GM19025 (cell line): ENCODE measurements around the gene REP15.
A peak's percentile ranks its signal among the peaks of the same experiment; 100 is the strongest.
"Not testable (repeated sequence)": the region's sequence is repeated elsewhere in the genome, so short reads cannot be mapped to it uniquely, and the experiment has no call there.

ENCODE experiments used
- ATAC-seq: cut with Tn5 transposase; IDR thresholded peaks from one replicate; pipeline ENCODE4 v1.9.1; 2021; ENCODE audit warnings: mild to moderate bottlenecking, low read depth, moderate library complexity; ENCODE audit not compliant: unreplicated experiment

The REP15 gene

GRCh38 chr12:27695556-27696292 is 523 bp upstream of the REP15 start:
- ATAC-seq = no peak

GRCh38 chr12:27696864-27697564 is 767 bp downstream of the REP15 start:
- ATAC-seq = no peak

DNA sequence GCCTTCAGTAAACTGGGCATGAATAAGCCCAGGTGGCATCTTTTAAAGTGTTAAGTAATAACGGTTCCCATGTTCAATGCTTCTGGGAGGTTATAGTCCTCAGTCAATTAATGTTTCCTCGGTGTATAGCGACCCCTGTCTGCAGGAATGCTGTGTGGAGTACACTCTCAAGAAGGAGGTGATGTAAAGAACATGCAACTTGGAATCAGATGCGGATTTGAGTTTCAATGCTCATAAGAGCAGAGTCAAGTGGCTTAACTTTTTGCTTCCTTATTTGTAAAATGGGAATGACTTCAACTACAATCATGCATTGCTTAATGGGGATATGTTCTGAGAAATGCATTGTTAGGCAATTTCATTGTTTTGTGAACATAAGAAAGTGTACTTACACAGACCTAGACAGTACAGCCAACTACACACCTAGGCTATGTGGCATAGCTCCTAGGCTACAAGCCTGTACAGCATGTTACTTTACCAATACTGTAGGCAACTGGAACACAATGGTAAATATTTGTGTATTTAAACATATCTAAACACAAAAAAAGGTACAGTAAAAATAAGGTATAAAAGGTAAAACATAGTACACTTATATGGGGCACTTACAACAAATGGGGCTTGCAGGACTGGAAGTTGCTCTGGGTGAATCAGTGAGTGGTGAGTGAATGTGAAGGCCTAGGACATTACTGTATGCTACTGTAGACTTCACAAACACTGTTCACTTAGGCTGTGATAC is 7.6 kb downstream of the REP15 start:
- ATAC-seq = peak; percentile 88

DNA sequence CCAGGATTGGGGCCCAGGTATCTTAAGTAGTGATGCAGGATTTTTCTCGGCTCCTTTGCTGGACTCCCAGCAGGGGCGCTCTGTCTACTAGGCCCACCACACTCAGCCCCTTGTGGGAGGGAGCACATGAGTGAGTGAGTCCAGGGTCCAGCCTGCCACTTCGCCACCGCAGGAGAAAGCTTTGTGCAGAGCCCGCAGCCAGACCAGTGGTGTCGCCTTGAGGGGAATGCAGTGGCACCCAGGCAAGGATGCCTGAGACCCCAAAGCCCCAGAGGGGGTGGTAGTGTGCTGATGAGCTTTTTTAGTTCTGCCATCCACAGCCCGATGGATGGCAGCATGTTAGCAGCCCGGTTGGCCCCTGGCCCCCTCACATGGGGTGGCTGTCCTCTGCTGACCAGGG is 9.0 kb downstream of the REP15 start:
- ATAC-seq = no peak

DNA sequence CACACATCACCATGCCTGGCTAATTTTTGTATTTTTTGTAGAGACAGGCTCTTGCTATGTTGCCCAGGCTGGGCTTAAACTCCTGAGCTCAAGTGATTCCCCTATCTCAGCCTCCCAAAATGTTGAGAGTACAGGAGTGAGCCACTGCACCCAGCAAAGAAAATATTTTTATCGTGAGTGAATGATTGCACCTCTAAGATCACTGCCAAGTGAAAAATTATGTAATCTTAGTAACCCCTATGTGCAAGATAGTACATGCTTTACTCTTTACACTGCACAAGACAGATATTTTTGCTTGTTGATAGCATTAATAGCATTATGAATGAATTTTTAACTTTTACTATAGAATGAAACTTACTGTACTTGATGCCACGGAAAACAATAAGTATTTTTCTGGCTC is 11.0 kb downstream of the REP15 start:
- no peak for ATAC-seq

DNA sequence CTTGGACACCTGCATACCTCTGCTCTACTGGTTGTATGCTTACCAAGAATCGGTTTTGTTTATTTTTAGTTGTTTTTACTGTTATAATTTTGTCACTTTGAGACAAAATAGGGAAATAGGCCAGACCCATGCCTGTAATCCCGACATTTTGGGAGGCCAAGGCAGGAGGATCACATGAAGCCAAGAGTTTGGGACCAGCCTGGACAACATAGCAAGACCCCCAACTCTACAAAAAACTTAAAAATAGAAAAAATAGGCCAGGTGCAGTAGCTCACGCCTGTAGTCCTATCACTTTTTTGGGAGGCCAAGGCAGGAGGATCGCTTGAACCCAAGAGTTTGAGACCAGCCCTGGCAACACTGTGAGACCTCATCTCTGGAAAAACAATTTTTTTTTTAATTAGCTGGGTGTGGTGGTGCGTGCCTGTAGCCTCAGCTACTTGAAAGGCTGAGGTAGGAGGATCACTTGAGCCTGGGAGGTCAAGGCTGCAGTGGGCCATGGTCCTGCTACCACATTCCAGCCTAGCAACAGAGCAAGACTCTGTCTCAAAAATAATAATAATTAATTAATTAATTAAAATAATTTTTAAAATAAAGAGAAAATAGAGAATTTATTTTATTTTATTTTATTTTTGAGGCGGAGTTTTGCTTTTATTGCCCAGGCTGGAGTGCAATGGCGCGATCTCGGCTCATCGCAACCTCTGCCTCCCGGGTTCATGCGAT is 13.1 kb downstream of the REP15 start:
- no peak for ATAC-seq

- ATAC-seq = peak; percentile 40
These were observed 13.8 kb downstream of the REP15 start for GRCh38 chr12:27709932-27710591.

DNA sequence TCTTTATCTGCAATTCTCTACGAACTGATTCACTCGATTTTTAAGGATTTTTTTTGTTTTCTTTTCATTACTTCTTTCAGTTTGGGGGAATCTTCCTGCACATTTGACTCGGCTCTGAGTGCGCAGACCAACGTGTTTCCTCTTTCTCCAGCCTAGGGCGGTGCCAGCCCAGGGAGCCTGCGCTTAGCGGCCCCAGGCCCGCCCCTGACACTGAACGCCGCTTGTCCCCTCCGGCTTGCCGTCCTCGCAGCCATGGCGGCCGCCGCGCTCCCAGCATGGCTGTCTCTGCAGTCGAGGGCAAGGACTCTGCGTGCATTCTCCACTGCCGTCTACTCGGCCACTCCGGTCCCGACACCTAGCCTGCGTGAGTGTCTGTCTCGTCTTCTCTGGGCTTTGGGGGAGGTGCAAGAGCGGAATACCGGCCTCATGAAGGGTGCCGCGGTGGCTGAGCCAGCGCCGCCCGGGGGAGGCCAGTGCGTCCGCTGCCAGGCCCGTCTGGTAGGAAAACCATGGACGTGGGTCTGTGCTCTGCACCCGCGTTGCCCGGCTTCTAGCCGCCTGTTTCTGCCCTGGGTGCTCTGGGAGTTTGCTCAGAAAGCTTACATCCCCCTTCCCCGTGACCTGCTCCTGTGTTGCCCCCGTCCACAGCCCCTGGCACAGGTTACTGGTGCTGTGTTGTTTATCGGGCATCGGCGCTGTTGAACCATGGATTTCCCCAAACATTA is 14.5 kb downstream of the REP15 start, which contains the start of gene MRPS35:
TSS of gene MRPS35 (plus strand) at position 241 of the 725 bp plus-strand sequence. CDS start at position 253, 12 bp downstream.
- peak; percentile 95 for ATAC-seq

GRCh38 chr12:27711317-27711682 is 15.1 kb downstream of the REP15 start:
- no peak for ATAC-seq

DNA sequence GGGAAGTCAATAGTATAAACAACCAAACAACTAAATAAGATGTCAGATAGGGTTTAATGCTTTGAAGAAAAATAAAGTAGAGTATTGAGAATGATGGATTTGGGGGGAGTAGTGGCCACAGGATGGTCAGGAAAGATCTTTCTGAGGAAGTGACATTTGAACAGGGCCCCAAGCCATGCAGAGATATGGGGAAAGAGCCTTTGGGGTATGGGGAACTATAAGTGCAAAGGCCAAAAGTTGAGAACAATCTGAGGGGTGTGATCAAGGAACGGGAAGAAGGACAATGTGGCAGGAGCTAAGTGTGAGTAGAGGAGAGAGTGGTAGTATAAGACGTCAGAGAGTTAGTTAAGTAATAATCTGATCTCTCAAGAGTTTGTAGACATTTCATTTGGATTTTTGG is 15.7 kb downstream of the REP15 start:
- no peak for ATAC-seq

DNA sequence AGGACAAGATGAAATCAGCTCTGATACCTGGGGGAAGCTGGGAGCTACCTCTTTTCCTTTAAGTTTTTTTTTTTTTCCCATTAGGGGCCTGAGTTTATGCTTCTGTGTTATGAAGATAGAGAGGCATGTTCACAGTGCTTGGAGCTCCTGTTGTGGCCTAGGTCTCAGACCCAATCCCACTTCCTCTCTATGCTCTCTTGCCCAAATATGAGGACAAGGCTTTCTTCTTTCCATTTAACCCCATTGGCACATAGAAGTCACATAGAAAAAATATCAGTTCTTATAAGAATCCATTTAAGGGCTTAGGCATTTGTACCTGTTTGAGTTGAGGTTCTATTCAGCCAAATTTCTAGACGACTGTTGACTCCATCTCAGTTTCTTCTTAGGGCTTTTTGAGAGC is 27.0 kb downstream of the REP15 start:
- ATAC-seq = no peak

- ATAC-seq = no peak
These were observed 33.9 kb downstream of the REP15 start for GRCh38 chr12:27730097-27730588.

- no peak for ATAC-seq
These were observed 36.0 kb downstream of the REP15 start for GRCh38 chr12:27732281-27732680.

DNA sequence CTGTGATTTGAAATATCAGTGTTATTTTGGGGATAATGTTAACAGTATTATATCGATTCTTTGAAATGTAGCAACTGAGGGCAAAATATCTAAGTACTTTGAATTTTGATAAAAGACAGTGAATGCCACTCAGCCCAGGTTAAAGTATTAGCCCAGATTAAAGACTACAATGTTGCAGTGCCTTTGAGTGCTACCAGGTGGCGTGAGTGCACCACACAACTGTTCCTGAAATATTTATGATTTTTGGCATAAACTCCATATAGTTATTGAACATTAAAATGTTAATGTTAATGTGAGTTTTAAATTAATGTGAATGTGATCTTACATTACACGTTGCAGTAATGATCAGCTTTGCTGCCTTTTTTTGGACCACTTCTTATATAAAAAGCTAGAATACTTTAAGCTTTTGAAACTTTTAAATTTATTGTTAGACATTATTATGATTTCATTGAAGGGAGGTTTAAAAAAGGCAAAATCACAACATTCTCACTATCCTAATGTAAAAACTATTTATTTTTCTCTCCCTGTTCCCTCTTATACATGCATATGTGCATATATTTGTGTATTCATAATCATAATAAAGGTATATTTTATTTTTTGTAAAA is 36.9 kb downstream of the REP15 start:
- no peak for ATAC-seq

DNA sequence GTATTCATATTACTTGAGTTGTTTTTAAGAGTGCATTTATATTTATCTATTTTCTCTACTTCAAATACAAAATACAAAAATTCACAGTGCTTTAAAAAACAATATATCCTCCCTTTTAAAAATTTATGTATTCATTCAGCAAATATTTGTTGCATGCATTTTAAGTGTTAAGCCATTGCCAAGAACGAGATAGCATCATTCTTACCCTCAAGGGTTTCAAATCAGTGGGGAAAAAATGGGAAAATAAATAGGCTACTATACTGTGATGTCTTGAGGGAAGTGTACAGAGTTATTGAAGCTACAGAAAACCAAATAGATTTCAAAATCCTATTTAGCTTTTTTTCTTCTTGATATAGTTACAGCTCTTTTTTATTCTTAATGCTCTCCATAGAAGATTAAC is 37.5 kb downstream of the REP15 start:
- ATAC-seq = no peak

DNA sequence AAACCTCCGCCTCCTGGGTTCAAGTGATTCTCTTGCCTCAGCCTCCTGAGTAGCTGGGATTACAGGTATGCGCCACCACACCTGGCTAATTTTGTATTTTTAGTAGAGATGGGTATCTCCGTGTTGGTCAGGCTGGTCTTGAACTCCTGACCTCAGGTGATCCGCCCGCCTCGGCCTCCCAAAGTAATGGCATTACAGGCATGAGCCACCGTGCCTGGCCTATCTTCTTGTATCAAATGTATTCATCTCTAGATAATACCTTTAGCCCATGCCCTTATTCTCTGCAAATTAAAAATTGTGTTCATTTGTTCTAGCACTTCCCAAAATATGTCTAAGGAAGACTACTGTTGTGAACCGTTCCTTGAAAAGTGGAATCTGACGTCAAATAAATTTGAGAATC is 38.1 kb downstream of the REP15 start:
- ATAC-seq = not testable (repeated sequence)

DNA sequence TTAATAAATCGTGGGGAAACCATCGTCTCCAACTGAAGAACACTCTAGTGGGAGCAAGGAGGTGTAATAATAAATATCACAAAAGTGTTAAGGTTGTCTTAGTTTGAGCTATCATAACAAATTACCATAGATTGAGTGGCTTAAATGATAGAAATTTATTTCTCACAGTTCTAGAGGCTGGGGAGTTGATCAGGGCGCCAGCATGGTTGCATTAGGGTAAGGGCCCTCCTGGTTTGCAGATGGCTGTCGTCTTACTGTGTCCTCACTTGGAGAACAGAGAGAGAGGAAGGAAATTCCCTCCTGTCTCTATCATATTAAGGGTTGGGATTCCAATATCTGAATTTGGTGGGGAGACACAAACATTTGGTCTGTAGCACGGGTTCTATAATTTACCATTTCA is 47.4 kb downstream of the REP15 start:
- no peak for ATAC-seq

DNA sequence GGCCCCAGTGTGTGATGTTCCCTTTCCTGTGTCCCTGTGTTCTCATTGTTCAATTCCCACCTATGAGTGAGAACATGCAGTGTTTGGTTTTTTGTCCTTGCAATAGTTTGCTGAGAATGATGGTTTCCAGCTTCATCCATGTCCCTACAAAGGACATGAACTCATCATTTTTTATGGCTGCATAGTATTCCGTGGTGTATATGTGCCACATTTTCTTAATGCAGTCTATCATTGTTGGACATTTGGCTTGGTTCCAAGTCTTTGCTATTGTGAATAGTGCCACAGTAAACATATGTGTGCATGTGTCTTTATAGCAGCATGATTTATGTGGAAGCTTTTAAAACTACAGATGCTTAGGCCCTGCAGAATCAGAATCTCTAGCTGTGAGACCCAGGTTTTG is 49.5 kb downstream of the REP15 start:
- ATAC-seq = not testable (repeated sequence)
